Esophagus muscularis mucosa (tissue), 4 donors: ENCODE measurements around the gene ATP6AP1. TPM values are rescaled to one million over a fixed set of nuclear protein-coding genes. Genes with fewer than 3 reads are reported as not detected.

Source experiments
- DNase-seq: peaks from one replicate; pipeline ENCODE4 v3.0.0-alpha.2; 2017; ENCODE audit errors: extremely low spot score
- H3K27ac ChIP-seq, 4 donors: fragments of 200-600 bp; sonication (generic); replicated peaks in 1 of 4; 1 replicate in 3 of 4; 2 replicates in 1 of 4; pipeline ENCODE4 v1.5.1; 2016 to 2019; ENCODE audit warnings: mild to moderate bottlenecking in 1 of 4
- H3K27me3 ChIP-seq, 4 donors: fragments of 200-600 bp; sonication (generic); one replicate each; pipeline versions ENCODE4 v1.5.1 to v1.6.0; 2016 to 2019
- H3K36me3 ChIP-seq, 4 donors: fragments of 200-600 bp; sonication (generic); one replicate each; pipeline ENCODE4 v1.5.1; 2016 to 2019
- H3K4me1 ChIP-seq, 4 donors: fragments of 200-600 bp; sonication (generic); one replicate each; pipeline ENCODE4 v1.5.1; 2016 to 2019
- H3K4me3 ChIP-seq, 4 donors: fragments of 200-600 bp; sonication (generic); 1 replicate in 2 of 4; 2 replicates in 2 of 4; pipeline ENCODE4 v1.5.1; 2016 to 2019; ENCODE audit warnings: mild to moderate bottlenecking in 4 of 4, moderate library complexity in 1 of 4
- H3K9me3 ChIP-seq, 4 donors: fragments of 200-600 bp; sonication (generic); 1 replicate in 3 of 4; 2 replicates in 1 of 4; pipeline ENCODE4 v1.5.1; 2016 to 2019
- CTCF ChIP-seq, 3 experiments: fragments of 200-600 bp in 2 of 3; fragments of 450-650 bp in 1 of 3; sonication (generic) in 2 of 3; IDR thresholded peaks; one replicate each; pipeline ENCODE4 v1.5.1; 2017 to 2019; ENCODE audit warnings: antibody characterized with exemption in 3 of 3, mild to moderate bottlenecking in 2 of 3, moderate library complexity in 1 of 3
- EP300 ChIP-seq: sonication (generic); formaldehyde crosslinking; IDR thresholded peaks from one replicate; pipeline ENCODE4 v1.6.1; 2017; ENCODE audit warnings: antibody characterized with exemption
- POLR2A ChIP-seq: fragments of 450-650 bp; IDR thresholded peaks from one replicate; pipeline ENCODE4 v1.6.1; 2017; ENCODE audit warnings: antibody characterized with exemption, moderate library complexity, mild to moderate bottlenecking, low read depth
- POLR2AphosphoS5 ChIP-seq, 2 donors: sonication (generic); formaldehyde crosslinking; IDR thresholded peaks; one replicate each; pipeline ENCODE4 v1.6.1; 2017; ENCODE audit warnings: antibody characterized with exemption in 2 of 2
- WGBS: methylation state at CpG from one replicate; pipeline ENCODE4 v1.1.5; 2018; 5-methylcytosine and 5-hydroxymethylcytosine counted together
- intact Hi-C: fragments of 100-400 bp; cut with DNase I; formaldehyde crosslinking; loops from one replicate; pipeline ENCODE4 v1.15.1; 2023
- total RNA-seq, 4 donors: library from RNA; depleted of rRNA; stranded (reverse); fragments of >200 nt; gene quantifications; one replicate each; pipeline versions ENCODE4 v1.1.0 to v1.2.1, GENCODE V29; 2016

The ATP6AP1 gene
- total RNA-seq, 4 donors from 2014 or later, result 27.4 to 67.2 (median 34.7) TPM

- intact Hi-C loops, result no loop called here
- H3K9me3 ChIP-seq, result no peaks in the 10 kb centered on the region
- TF ChIP-seq CTCF (IDR thresholded peaks at IDR 0.05) (no peak), POLR2AphosphoS5 (IDR thresholded peaks at IDR 0.05) (no peak), POLR2A (no peak), EP300 (no peak)
- H3K27me3 ChIP-seq, result no peaks in the 10 kb centered on the region
- H3K4me3 ChIP-seq, result no peak overlapping the region
- no peaks in the 10 kb centered on the region for H3K4me1 ChIP-seq
- H3K27ac ChIP-seq, result no peak overlapping the region
- WGBS, result 87% methylated on average over 5 of the region's 9 CpGs
- DNase-seq, result no peak
- H3K36me3 ChIP-seq, result peaks cover 0 to 82% (median 54%) of the 10 kb centered on the region in 4 donors
Measured at GRCh38 chrX:154469114-154469513, 40.6 kb downstream of the ATP6AP1 start.

- no peaks in the 10 kb centered on the region for H3K9me3 ChIP-seq
- no peaks in the 10 kb centered on the region for H3K4me1 ChIP-seq
- no peak overlapping the region for H3K27ac ChIP-seq
- 95% methylated on average over 16 of the region's 18 CpGs for WGBS
- peaks cover 0 to 75% (median 51%) of the 10 kb centered on the region in 4 donors for H3K36me3 ChIP-seq
- TF ChIP-seq CTCF (IDR thresholded peaks at IDR 0.05) (no peak), POLR2AphosphoS5 (IDR thresholded peaks at IDR 0.05) (no peak), POLR2A (no peak), EP300 (no peak)
- intact Hi-C loops, result no loop called here
- no peak for DNase-seq
- H3K27me3 ChIP-seq, result no peaks in the 10 kb centered on the region
- no peak overlapping the region for H3K4me3 ChIP-seq
Measured at GRCh38 chrX:154469880-154470279, 41.4 kb downstream of the ATP6AP1 start.

- Histone ChIP-seq H3K4me3 (no peak overlapping the region), H3K27ac (no peak overlapping the region), H3K27me3 (no peaks in the 10 kb centered on the region), H3K9me3 (no peaks in the 10 kb centered on the region), H3K4me1 (no peaks in the 10 kb centered on the region), H3K36me3 (peaks cover 0 to 70% (median 47%) of the 10 kb centered on the region in 4 donors)
- DNase-seq, result no peak
- 89% methylated on average over 14 of the region's 14 CpGs for WGBS
- intact Hi-C loops, result no loop called here
- no peak for TF ChIP-seq EP300
- no peak for TF ChIP-seq POLR2A
- no peak for TF ChIP-seq POLR2AphosphoS5 (IDR thresholded peaks at IDR 0.05)
- no peak for TF ChIP-seq CTCF (IDR thresholded peaks at IDR 0.05)
Measured at GRCh38 chrX:154470434-154470833, 42.0 kb downstream of the ATP6AP1 start.

- no peak overlapping the region for H3K27ac ChIP-seq
- DNase-seq, result no peak
- TF ChIP-seq POLR2A (no peak), EP300 (no peak), POLR2AphosphoS5 (IDR thresholded peaks at IDR 0.05) (no peak), CTCF (IDR thresholded peaks at IDR 0.05) (no peak)
- no peaks in the 10 kb centered on the region for H3K9me3 ChIP-seq
- H3K27me3 ChIP-seq, result no peaks in the 10 kb centered on the region
- H3K4me1 ChIP-seq, result no peaks in the 10 kb centered on the region
- intact Hi-C loops, result no loop called here
- H3K36me3 ChIP-seq, result peaks cover 0 to 64% (median 41%) of the 10 kb centered on the region in 4 donors
- WGBS, result 85% methylated on average over 14 of the region's 23 CpGs
- H3K4me3 ChIP-seq, result no peak overlapping the region
Measured at GRCh38 chrX:154470914-154471568, 42.6 kb downstream of the ATP6AP1 start.
